GM23248 (cell line): Measurements from ENCODE around the gene PTPN23. TPM values are rescaled to one million over a fixed set of nuclear protein-coding genes. Genes with fewer than 3 reads are reported as not detected.

Experiments
- DNase-seq: peaks from one replicate; pipeline ENCODE4 v3.0.0-alpha.2; 2015
- H2AFZ ChIP-seq: fragments of 200-600 bp; sonication (generic); 2 replicates; pipeline ENCODE4 v1.6.1; 2016; ENCODE audit warnings: antibody characterized with exemption
- H3F3A ChIP-seq: fragments of 200-600 bp; sonication (generic); 2 replicates; pipeline ENCODE4 v1.6.1; 2016; ENCODE audit warnings: mild to moderate bottlenecking, antibody characterized with exemption, mixed run types; ENCODE audit not compliant: insufficient read depth
- H3K27ac ChIP-seq: fragments of 200-600 bp; sonication (generic); 2 replicates; pipeline ENCODE4 v1.5.1; 2016; ENCODE audit warnings: mild to moderate bottlenecking
- H3K27me3 ChIP-seq: fragments of 200-600 bp; sonication (generic); replicated peaks from 2 replicates; pipeline ENCODE4 v1.6.1; 2016; ENCODE audit warnings: mild to moderate bottlenecking; ENCODE audit not compliant: insufficient read depth
- H3K36me3 ChIP-seq: fragments of 200-600 bp; sonication (generic); 2 replicates; pipeline ENCODE4 v1.6.1; 2016; ENCODE audit warnings: low read depth, mild to moderate bottlenecking
- H3K4me1 ChIP-seq: fragments of 200-600 bp; sonication (generic); 2 replicates; pipeline ENCODE4 v1.6.1; 2016; ENCODE audit warnings: mild to moderate bottlenecking; ENCODE audit not compliant: insufficient read depth
- H3K4me2 ChIP-seq: fragments of 200-600 bp; sonication (generic); one replicate; pipeline ENCODE4 v1.6.1; 2016; ENCODE audit warnings: mild to moderate bottlenecking; ENCODE audit not compliant: unreplicated experiment
- H3K4me3 ChIP-seq: fragments of 200-600 bp; sonication (generic); 2 replicates; pipeline ENCODE4 v1.5.1; 2016; ENCODE audit warnings: mild to moderate bottlenecking
- H3K79me2 ChIP-seq: fragments of 200-600 bp; sonication (generic); 2 replicates; pipeline ENCODE4 v1.6.1; 2016; ENCODE audit warnings: mild to moderate bottlenecking; ENCODE audit not compliant: insufficient read depth
- H3K9ac ChIP-seq: fragments of 200-600 bp; sonication (generic); 2 replicates; pipeline ENCODE4 v1.6.1; 2016; ENCODE audit warnings: mild to moderate bottlenecking
- H3K9me2 ChIP-seq: fragments of 200-600 bp; sonication (generic); 2 replicates; pipeline ENCODE4 v1.6.1; 2016; ENCODE audit warnings: mixed run types, mild to moderate bottlenecking, moderate library complexity; ENCODE audit not compliant: insufficient read depth
- H3K9me3 ChIP-seq: fragments of 200-600 bp; sonication (generic); one replicate; pipeline ENCODE4 v1.6.1; 2017; ENCODE audit warnings: low read depth
- H4K20me1 ChIP-seq: fragments of 200-600 bp; sonication (generic); 2 replicates; pipeline ENCODE4 v1.6.0; 2016; ENCODE audit not compliant: insufficient read depth
- EZH2 ChIP-seq: fragments of 200-600 bp; sonication (generic); IDR thresholded peaks from 2 replicates; pipeline ENCODE4 v1.6.1; 2018; ENCODE audit warnings: antibody characterized with exemption, mild to moderate bottlenecking; ENCODE audit not compliant: insufficient read depth, poor library complexity, severe bottlenecking
- EZH2phosphoT487 ChIP-seq: fragments of 200-600 bp; sonication (generic); IDR thresholded peaks from 2 replicates; pipeline ENCODE4 v1.6.1; 2018; ENCODE audit warnings: antibody characterized with exemption, moderate library complexity, mild to moderate bottlenecking, low read depth; ENCODE audit not compliant: insufficient read depth
- WGBS, 2 experiments: methylation state at CpG; one replicate each; pipeline ENCODE4 v1.1.6; 2015 to 2017; ENCODE audit warnings: low lambda C conversion rate in 2 of 2, low coverage in 1 of 2; ENCODE audit errors: missing lambda C conversion rate in 2 of 2; 5-methylcytosine and 5-hydroxymethylcytosine counted together
- in situ Hi-C: fragments of 300-500 bp; cut with MboI; formaldehyde crosslinking; loops from 2 replicates; pipeline ENCODE4 v1.15.0; 2020
- polyA plus RNA-seq: library from polyadenylated mRNA; unstranded; fragments of >200 nt; fragmentation: Nextera tagmentation; extraction: Ambion mirVana; gene quantifications from 2 replicates; pipeline ENCODE4 v1.2.1, GENCODE V29; 2016
- total RNA-seq: library from RNA; depleted of rRNA; stranded (reverse); fragments of >200 nt; shearing (Covaris generic); gene quantifications from 2 replicates; pipeline ENCODE4 v1.2.3, GENCODE V29; 2014

Gene PTPN23
- total and polyA plus RNA-seq, 2 experiments from 2014 or later, result 9.0 to 14.3 TPM

GRCh38 chr3:47339951-47340350 lies 40.9 kb upstream of the PTPN23 start:
- Histone ChIP-seq H3K79me2 (no peaks in the 10 kb centered on the region), H3K9me3 (no peaks in the 10 kb centered on the region), H4K20me1 (no peaks in the 10 kb centered on the region), H3K4me2 (no peak overlapping the region), H3K4me1 (no peaks in the 10 kb centered on the region), H3K27ac (no peak overlapping the region), H3K4me3 (no peak overlapping the region), H3K36me3 (peaks cover 26% of the 10 kb centered on the region; the same call in 1 of the 2 replicates), H3K9me2 (no peaks in the 10 kb centered on the region), H3K9ac (no peak overlapping the region), H3F3A (no peaks in the 10 kb centered on the region), H2AFZ (no peak overlapping the region), H3K27me3 (no peaks in the 10 kb centered on the region)
- DNase-seq, result no peak
- WGBS, 2 experiments, result 96 to 100% methylated on average over 2 of the region's 2 CpGs
- no peak for TF ChIP-seq EZH2phosphoT487
- TF ChIP-seq EZH2, result no peak
- in situ Hi-C loops, result no loop called here

GRCh38 chr3:47340866-47341265 lies 40.0 kb upstream of the PTPN23 start:
- H3K27ac ChIP-seq, result no peak overlapping the region
- no peak overlapping the region for H3K4me2 ChIP-seq
- no peaks in the 10 kb centered on the region for H3K27me3 ChIP-seq
- no peaks in the 10 kb centered on the region for H4K20me1 ChIP-seq
- H3K9me3 ChIP-seq, result no peaks in the 10 kb centered on the region
- 91 to 96% methylated on average over 2 of the region's 2 CpGs for WGBS, 2 experiments
- TF ChIP-seq EZH2phosphoT487 (no peak), EZH2 (no peak)
- H3K4me1 ChIP-seq, result no peaks in the 10 kb centered on the region
- no peaks in the 10 kb centered on the region for H3K9me2 ChIP-seq
- no peak overlapping the region for H3K9ac ChIP-seq
- H2AFZ ChIP-seq, result no peak overlapping the region
- no peak for DNase-seq
- H3K79me2 ChIP-seq, result no peaks in the 10 kb centered on the region
- in situ Hi-C loops, result no loop called here
- H3F3A ChIP-seq, result no peaks in the 10 kb centered on the region; the same call in 1 of the 2 replicates
- no peak overlapping the region for H3K4me3 ChIP-seq
- H3K36me3 ChIP-seq, result peaks cover 24% of the 10 kb centered on the region; the same call in 1 of the 2 replicates

GRCh38 chr3:47342151-47342550 lies 38.7 kb upstream of the PTPN23 start:
- no peak overlapping the region for H3K9ac ChIP-seq
- H3F3A ChIP-seq, result no peaks in the 10 kb centered on the region; the same call in 1 of the 2 replicates
- no peak for DNase-seq
- no peak overlapping the region for H3K4me3 ChIP-seq
- H3K9me2 ChIP-seq, result no peaks in the 10 kb centered on the region
- no peak for TF ChIP-seq EZH2phosphoT487
- no peak for TF ChIP-seq EZH2
- H3K4me1 ChIP-seq, result peaks cover 3% of the 10 kb centered on the region; the same call in 1 of the 2 replicates
- no peaks in the 10 kb centered on the region for H3K79me2 ChIP-seq
- WGBS, 2 experiments, result 97% methylated on average over 2 of the region's 2 CpGs
- no peak overlapping the region for H2AFZ ChIP-seq
- no peaks in the 10 kb centered on the region for H4K20me1 ChIP-seq
- no peak overlapping the region for H3K27ac ChIP-seq
- H3K9me3 ChIP-seq, result no peaks in the 10 kb centered on the region
- H3K4me2 ChIP-seq, result no peak overlapping the region
- in situ Hi-C loops, result no loop called here
- no peaks in the 10 kb centered on the region for H3K27me3 ChIP-seq
- peaks cover 18% of the 10 kb centered on the region; the same call in 1 of the 2 replicates for H3K36me3 ChIP-seq

GRCh38 chr3:47342812-47343211 lies 38.0 kb upstream of the PTPN23 start:
- peaks cover 8% of the 10 kb centered on the region; the same call in 1 of the 2 replicates for H3K4me1 ChIP-seq
- no peaks in the 10 kb centered on the region; the same call in 1 of the 2 replicates for H3F3A ChIP-seq
- no peak overlapping the region for H3K9ac ChIP-seq
- no peak overlapping the region for H3K4me3 ChIP-seq
- no peak overlapping the region for H3K4me2 ChIP-seq
- no peaks in the 10 kb centered on the region for H3K9me3 ChIP-seq
- H3K36me3 ChIP-seq, result peaks cover 18% of the 10 kb centered on the region; the same call in 1 of the 2 replicates
- no peak for TF ChIP-seq EZH2phosphoT487
- TF ChIP-seq EZH2, result no peak
- H3K27me3 ChIP-seq, result no peaks in the 10 kb centered on the region
- H3K79me2 ChIP-seq, result no peaks in the 10 kb centered on the region
- no peaks in the 10 kb centered on the region for H3K9me2 ChIP-seq
- H4K20me1 ChIP-seq, result no peaks in the 10 kb centered on the region
- DNase-seq, result no peak
- H2AFZ ChIP-seq, result no peak overlapping the region
- in situ Hi-C loops, result no loop called here
- H3K27ac ChIP-seq, result no peak overlapping the region
